Body of pancreas (tissue), 4 donors: ENCODE measurements around the gene CYTH1.

Experiments used
- CTCF ChIP-seq, 7 experiments: fragments of 450-650 bp in 4 of 7; fragments of 200-600 bp in 3 of 7; sonication (generic) in 3 of 7; IDR thresholded peaks; one replicate each; pipeline ENCODE4 v1.5.1; 2016 to 2019; ENCODE audit warnings: antibody characterized with exemption in 7 of 7
- POLR2A ChIP-seq, 3 donors: fragments of 450-650 bp; IDR thresholded peaks; one replicate each; pipeline ENCODE4 v1.6.1; 2016; ENCODE audit warnings: antibody characterized with exemption in 3 of 3, mild to moderate bottlenecking in 2 of 3

GRCh38 chr17:78717431-78717980, 64.6 kb downstream of the CYTH1 start:
- TF ChIP-seq CTCF (IDR thresholded peaks at IDR 0.05) (no peak), POLR2A (IDR thresholded peaks at IDR 0.05) (no peak)
